ENCODE measurements around the gene SUGP1. TPM values are rescaled to one million over a fixed set of nuclear protein-coding genes. Genes with fewer than 3 reads are reported as not detected.

Gene SUGP1
- total RNA-seq, 1 experiment from 2014 or later: 40.8 TPM

- no peaks in the 10 kb centered on the region for H3K27me3 ChIP-seq
- no peak overlapping the region for H3K4me3 ChIP-seq
- H3K27ac ChIP-seq: no peak overlapping the region
- H3K9me3 ChIP-seq (replicated peaks): no peaks in the 10 kb centered on the region
- H3K36me3 ChIP-seq: peaks cover 37% of the 10 kb centered on the region
- H3K4me1 ChIP-seq: no peaks in the 10 kb centered on the region
- no peak for DNase-seq
Observed at GRCh38 chr19:19327672-19328071, 7.4 kb upstream of the SUGP1 start.

GRCh38 chr19:19324059-19324770 lies 3.9 kb upstream of the SUGP1 start:
- DNase-seq: no peak
- peaks cover 1% of the 10 kb centered on the region; the same call in 1 of the 2 replicates for H3K4me1 ChIP-seq
- H3K9me3 ChIP-seq (replicated peaks): no peaks in the 10 kb centered on the region
- H3K27ac ChIP-seq: no peak overlapping the region
- no peaks in the 10 kb centered on the region for H3K27me3 ChIP-seq
- peaks cover 23% of the 10 kb centered on the region for H3K36me3 ChIP-seq
- no peak overlapping the region for H3K4me3 ChIP-seq

DNA sequence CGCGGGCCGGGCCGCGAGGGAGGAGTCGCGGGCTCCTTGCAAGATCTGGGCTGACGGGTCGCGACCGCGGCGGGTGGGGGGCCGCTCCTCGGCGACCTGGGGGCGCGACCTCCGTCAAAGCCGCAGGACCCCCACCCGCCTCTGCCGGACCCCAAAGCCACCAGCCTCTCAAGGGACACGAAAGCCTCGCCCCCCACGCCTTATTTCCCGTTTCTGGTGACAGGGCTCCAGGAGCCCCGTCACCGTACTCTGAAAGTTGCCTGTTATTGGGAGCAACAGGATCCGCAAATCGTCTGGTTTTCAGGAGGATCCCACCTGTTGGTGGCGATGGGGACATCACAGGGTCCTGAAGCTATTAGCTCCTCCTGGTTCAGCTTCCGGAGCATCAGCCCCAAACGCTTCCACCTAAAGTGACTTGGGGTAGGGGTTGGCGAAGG lies 850 bp upstream of the SUGP1 start:
- Histone ChIP-seq H3K27ac (peak overlapping the region; percentile 94), H3K27me3 (no peaks in the 10 kb centered on the region), H3K4me3 (peak overlapping the region; percentile 99), H3K4me1 (peaks cover 2% of the 10 kb centered on the region; the same call in 1 of the 2 replicates), H3K36me3 (peaks cover 24% of the 10 kb centered on the region), H3K9me3 (replicated peaks) (no peaks in the 10 kb centered on the region)
- peak in 1 of 2 experiments; percentile 34 for DNase-seq

DNA sequence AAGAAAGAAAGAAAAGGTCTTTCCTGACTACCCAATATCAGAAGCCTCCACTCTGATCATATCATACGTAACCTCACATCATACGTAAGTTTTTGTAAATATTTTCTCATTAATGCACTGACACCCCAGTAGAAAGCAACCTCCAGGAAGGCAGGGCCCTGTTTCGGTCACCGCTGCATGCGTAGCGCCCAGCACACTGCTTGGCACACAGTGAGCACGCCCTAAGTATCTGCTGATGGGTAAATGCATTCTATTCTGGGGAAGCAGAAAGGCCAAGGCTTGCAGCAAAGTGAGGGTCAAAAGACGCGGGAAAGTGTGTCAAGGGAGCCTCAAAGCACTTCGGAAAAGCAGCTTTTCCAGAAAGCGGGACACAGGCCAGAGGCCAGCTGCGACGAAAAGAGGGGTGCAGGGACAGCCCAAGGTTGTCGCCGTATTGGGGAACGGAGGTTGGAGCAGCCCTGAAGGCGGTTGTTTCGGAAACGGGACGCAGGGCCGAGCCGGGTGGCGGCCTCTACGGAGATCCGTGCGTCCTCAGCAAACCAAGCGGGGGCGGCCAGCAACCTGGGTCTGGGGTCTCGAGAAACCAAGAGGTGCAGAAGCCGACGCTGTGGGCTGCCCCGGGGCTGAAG lies 463 bp downstream of the SUGP1 start:
- DNase-seq: no peak
- peaks cover 17% of the 10 kb centered on the region for H3K36me3 ChIP-seq
- peaks cover 2% of the 10 kb centered on the region; the same call in 1 of the 2 replicates for H3K4me1 ChIP-seq
- peak overlapping the region; percentile 94 for H3K27ac ChIP-seq
- H3K9me3 ChIP-seq (replicated peaks): no peaks in the 10 kb centered on the region
- H3K4me3 ChIP-seq: peak overlapping the region; percentile 99
- H3K27me3 ChIP-seq: no peaks in the 10 kb centered on the region

- Histone ChIP-seq H3K27ac (no peak overlapping the region), H3K4me1 (peaks cover 2% of the 10 kb centered on the region; the same call in 1 of the 2 replicates), H3K9me3 (replicated peaks) (no peaks in the 10 kb centered on the region), H3K4me3 (no peak overlapping the region), H3K27me3 (no peaks in the 10 kb centered on the region), H3K36me3 (peaks cover 28% of the 10 kb centered on the region)
- DNase-seq: no peak
Observed at GRCh38 chr19:19316082-19316481, 4.2 kb downstream of the SUGP1 start.

DNA sequence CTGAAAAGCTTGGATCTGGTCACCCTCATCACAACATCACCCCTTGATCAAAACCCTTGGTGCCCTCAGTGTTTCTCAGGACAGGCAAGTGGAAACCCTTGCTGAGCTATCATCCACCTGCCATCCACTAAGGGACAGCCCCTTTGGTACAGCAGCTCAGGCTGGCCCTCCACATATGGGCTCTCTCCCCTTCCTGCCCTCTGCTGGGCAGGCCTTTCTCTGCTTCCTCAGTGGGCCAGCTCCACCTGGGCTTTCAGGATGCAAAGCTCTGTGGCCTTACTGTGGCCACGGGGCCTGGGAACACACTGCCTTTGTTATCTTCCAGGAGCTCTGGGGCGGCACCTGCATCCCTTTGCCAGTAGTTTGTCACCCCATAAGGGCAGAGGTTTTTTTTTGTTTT lies 4.9 kb downstream of the SUGP1 start:
- Histone ChIP-seq H3K36me3 (peaks cover 28% of the 10 kb centered on the region), H3K27ac (no peak overlapping the region), H3K27me3 (no peaks in the 10 kb centered on the region), H3K4me3 (no peak overlapping the region), H3K9me3 (replicated peaks) (no peaks in the 10 kb centered on the region), H3K4me1 (peaks cover 2% of the 10 kb centered on the region; the same call in 1 of the 2 replicates)
- DNase-seq: no peak

- Histone ChIP-seq H3K9me3 (replicated peaks) (no peaks in the 10 kb centered on the region), H3K27ac (no peak overlapping the region), H3K36me3 (peaks cover 41% of the 10 kb centered on the region), H3K27me3 (no peaks in the 10 kb centered on the region), H3K4me3 (no peak overlapping the region), H3K4me1 (no peaks in the 10 kb centered on the region)
- DNase-seq: no peak
Observed at GRCh38 chr19:19308373-19308772, 11.9 kb downstream of the SUGP1 start.

DNA sequence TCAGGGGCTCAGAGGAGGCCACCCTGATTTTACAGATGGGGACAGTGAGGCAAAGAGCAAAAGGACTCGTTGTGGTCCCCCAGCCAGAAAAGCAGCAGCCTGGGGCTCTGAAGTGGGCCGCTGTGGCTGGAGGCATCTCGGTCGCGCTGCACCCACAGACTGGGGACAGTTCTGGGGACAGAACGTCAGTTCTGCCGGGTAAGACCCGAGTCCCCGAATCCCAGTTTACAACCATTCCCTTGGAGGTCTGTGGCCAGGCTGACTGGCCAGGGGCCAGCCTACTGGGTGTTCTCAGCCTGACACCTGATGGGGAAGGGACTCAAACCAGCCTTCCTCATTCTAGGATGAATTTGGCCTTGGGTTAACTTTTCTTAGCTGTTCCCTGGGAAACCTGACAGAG lies 14.1 kb downstream of the SUGP1 start:
- no peak overlapping the region for H3K27ac ChIP-seq

DNA sequence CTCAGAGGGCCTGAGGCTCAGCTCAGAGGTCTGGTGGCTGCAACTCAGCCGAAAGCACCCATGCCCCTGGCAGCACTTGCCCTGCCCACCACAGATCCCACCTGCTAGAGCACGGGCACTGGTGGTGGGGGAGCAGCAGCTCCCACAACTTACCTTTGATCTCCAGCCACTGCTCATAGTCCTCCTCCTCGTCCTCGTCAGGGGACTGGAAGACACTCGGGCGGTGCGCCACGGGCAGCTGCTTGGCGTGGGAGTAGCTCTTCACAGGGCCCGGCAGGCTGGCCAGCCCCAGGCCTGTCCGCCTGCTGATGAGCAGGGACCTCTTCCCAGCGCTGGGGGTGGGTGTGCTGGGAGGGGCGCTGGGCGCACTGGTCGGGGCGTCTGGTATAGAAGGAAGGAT lies 14.6 kb downstream of the SUGP1 start:
- Histone ChIP-seq H3K9me3 (replicated peaks) (no peaks in the 10 kb centered on the region), H3K4me3 (no peak overlapping the region), H3K36me3 (peaks cover 35% of the 10 kb centered on the region), H3K27ac (no peak overlapping the region), H3K4me1 (no peaks in the 10 kb centered on the region), H3K27me3 (no peaks in the 10 kb centered on the region)
- no peak for DNase-seq

More for the DNA sequence above, 14.1 kb downstream of the SUGP1 start:
- Histone ChIP-seq H3K27me3 (no peaks in the 10 kb centered on the region), H3K36me3 (peaks cover 35% of the 10 kb centered on the region), H3K4me3 (no peak overlapping the region), H3K9me3 (replicated peaks) (no peaks in the 10 kb centered on the region), H3K4me1 (no peaks in the 10 kb centered on the region)
- no peak for DNase-seq

DNA sequence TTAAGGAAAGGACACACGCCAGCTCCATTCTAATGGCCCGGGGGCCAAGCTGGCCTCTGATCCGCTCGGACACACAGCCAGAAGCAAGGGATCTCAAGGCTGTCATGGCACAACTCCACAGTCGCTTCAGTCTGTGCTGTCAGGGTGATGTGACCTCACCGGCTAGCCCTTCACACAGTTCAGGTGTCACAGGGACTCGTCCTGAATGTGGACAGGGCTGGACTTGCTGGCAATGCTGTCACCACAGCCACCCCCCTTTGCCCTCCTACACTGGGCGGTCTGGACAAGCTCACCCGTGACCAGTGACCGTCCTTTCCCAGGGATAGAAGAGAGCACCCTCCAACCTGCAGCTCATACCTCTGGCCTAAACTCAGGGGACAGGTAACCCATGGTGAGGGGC lies 15.2 kb downstream of the SUGP1 start:
- Histone ChIP-seq H3K27ac (no peak overlapping the region), H3K4me3 (no peak overlapping the region), H3K4me1 (no peaks in the 10 kb centered on the region), H3K36me3 (peaks cover 36% of the 10 kb centered on the region), H3K9me3 (replicated peaks) (no peaks in the 10 kb centered on the region), H3K27me3 (no peaks in the 10 kb centered on the region)
- DNase-seq: no peak

DNA sequence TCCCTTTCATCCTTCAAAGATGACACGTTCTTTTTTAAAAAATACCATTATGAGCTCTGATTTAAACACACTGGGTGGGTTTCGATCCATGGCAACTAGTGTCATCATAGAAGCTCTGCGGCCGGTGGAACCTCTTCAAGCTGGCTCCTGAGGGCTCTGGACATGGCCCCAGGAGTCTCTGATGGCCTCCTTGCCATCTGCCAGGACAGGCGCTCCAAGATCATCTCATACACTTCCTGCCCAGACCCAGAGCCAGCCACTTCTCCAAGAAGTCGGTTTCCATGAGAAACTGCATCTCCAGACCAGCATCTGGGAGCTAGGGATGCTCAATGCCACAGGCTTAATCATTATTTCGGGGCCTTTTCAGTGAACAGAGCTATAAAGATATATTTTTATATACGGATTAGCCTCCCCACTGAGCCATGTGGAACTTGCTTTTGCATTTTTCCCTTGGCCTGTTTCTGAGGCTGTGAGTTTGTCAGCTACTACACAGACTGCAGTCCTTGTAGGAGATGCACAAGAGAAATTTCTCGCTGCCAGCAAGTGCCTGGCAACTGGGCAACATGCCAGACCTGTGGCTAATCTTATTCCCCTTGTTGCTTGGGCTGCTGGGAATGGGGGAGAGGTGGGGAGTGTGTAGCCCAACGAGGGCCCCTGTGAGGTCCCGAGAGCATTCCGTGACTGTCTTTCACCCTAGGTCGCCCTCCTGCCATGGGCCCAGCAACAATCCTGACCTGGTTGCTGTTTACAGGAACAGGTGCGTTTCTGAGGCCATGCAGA lies 15.9 kb downstream of the SUGP1 start:
- peaks cover 32% of the 10 kb centered on the region for H3K36me3 ChIP-seq
- no peak for DNase-seq
- no peak overlapping the region for H3K27ac ChIP-seq
- H3K27me3 ChIP-seq: no peaks in the 10 kb centered on the region
- H3K4me3 ChIP-seq: no peak overlapping the region
- H3K9me3 ChIP-seq (replicated peaks): no peaks in the 10 kb centered on the region
- no peaks in the 10 kb centered on the region for H3K4me1 ChIP-seq

GRCh38 chr19:19303411-19303810 lies 16.9 kb downstream of the SUGP1 start:
- DNase-seq: no peak
- H3K36me3 ChIP-seq: peaks cover 25% of the 10 kb centered on the region
- no peaks in the 10 kb centered on the region for H3K4me1 ChIP-seq
- no peaks in the 10 kb centered on the region for H3K9me3 ChIP-seq (replicated peaks)
- no peak overlapping the region for H3K4me3 ChIP-seq
- no peak overlapping the region for H3K27ac ChIP-seq
- no peaks in the 10 kb centered on the region for H3K27me3 ChIP-seq

DNA sequence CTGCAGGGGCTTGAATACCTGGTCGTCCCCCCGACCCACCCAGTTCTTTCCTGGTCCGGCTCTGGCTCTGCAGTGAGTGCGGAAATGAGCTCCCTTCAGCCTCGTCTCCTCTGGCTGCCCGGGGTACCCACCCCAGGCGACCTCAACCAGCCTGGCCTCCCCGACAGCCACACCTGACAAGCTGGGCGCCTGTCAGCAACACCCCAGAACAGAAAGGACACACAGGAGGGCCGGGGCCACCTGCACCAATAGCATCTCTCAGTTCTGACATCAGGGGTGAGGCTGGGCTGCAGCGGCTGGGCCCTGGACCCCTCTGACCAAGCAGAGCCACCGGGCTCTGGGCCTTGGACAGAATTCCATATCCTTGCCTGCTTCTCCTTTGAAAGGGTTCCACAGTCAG lies 19.7 kb downstream of the SUGP1 start:
- peaks cover 20% of the 10 kb centered on the region for H3K36me3 ChIP-seq
- no peaks in the 10 kb centered on the region for H3K27me3 ChIP-seq
- H3K4me3 ChIP-seq: no peak overlapping the region
- no peak for DNase-seq
- no peaks in the 10 kb centered on the region for H3K4me1 ChIP-seq
- H3K9me3 ChIP-seq (replicated peaks): no peaks in the 10 kb centered on the region
- no peak overlapping the region for H3K27ac ChIP-seq

DNA sequence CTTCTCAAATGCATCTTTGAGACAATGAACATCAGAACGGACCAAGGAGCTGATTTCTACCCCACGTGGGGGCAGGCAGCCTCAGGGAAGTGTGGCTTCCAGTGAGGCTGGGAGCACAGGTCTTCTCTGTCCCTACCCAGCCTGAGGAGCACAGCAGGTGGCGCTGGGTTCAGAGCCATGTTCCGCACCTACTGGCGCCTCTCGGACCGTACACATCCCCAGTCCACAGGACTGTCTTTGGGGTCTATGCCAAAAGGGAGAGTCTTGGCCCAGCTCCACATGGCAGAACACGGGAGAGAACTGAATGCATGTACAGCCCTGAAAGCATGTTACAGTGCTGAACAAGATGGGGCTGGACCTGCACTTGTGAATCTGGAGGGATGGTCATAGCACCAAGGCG lies 22.6 kb downstream of the SUGP1 start:
- Histone ChIP-seq H3K36me3 (peaks cover 30% of the 10 kb centered on the region), H3K27me3 (no peaks in the 10 kb centered on the region), H3K4me3 (no peak overlapping the region), H3K4me1 (no peaks in the 10 kb centered on the region), H3K27ac (no peak overlapping the region), H3K9me3 (replicated peaks) (no peaks in the 10 kb centered on the region)
- no peak for DNase-seq
